ENCODE measurements around the gene GNG7. TPM values are rescaled to one million over a fixed set of nuclear protein-coding genes. Genes with fewer than 3 reads are reported as not detected.
A peak's percentile ranks its signal among the peaks of the same experiment; 100 is the strongest.

Gene GNG7
- total and polyA plus RNA-seq, 7 donors: 1.2 to 8.0 (median 2.6) TPM

GRCh38 chr19:2640563-2641331 is 61.7 kb downstream of the GNG7 start:
- H3K27me3 ChIP-seq: no peaks in the 10 kb centered on the region

GRCh38 chr19:2639999-2640398 is 62.5 kb downstream of the GNG7 start:
- 74 to 77% methylated on average over 2 of the region's 2 CpGs for WGBS, 2 donors
- Histone ChIP-seq H3K27ac (no peak overlapping the region), H3K27me3 (no peaks in the 10 kb centered on the region), H3K36me3 (no peaks in the 10 kb centered on the region), H3K4me3 (no peak overlapping the region), H3K9me3 (no peaks in the 10 kb centered on the region), H3K4me1 (peaks cover 0 to 12% (median 10%) of the 10 kb centered on the region in 4 donors)
- intact Hi-C loops (cut with DNase I): no loop called here
- TF ChIP-seq POLR2AphosphoS5 (IDR thresholded peaks at IDR 0.05): no peak
- TF ChIP-seq CTCF (IDR thresholded peaks at IDR 0.05): no peak
- no peak for TF ChIP-seq EP300 (IDR thresholded peaks at IDR 0.05)
- TF ChIP-seq POLR2A (IDR thresholded peaks at IDR 0.05): no peak
- no peak for DNase-seq

More at GRCh38 chr19:2640563-2641331, 61.7 kb downstream of the GNG7 start:
- no peak overlapping the region for H3K4me3 ChIP-seq
- WGBS, 2 donors: 78 to 87% methylated on average over 17 of the region's 17 CpGs
- H3K9me3 ChIP-seq: no peaks in the 10 kb centered on the region
- intact Hi-C loops (cut with DNase I): no loop called here
- no peaks in the 10 kb centered on the region for H3K36me3 ChIP-seq
- no peak for DNase-seq
- H3K27ac ChIP-seq: no peak overlapping the region
- peaks cover 0 to 12% (median 10%) of the 10 kb centered on the region in 4 donors for H3K4me1 ChIP-seq
- no peak for TF ChIP-seq CTCF (IDR thresholded peaks at IDR 0.05)
- TF ChIP-seq EP300 (IDR thresholded peaks at IDR 0.05): no peak
- no peak for TF ChIP-seq POLR2AphosphoS5 (IDR thresholded peaks at IDR 0.05)
- no peak for TF ChIP-seq POLR2A (IDR thresholded peaks at IDR 0.05)

GRCh38 chr19:2638417-2638940 is 64.0 kb downstream of the GNG7 start:
- Histone ChIP-seq H3K36me3 (no peaks in the 10 kb centered on the region), H3K4me3 (no peak overlapping the region), H3K27me3 (no peaks in the 10 kb centered on the region), H3K9me3 (no peaks in the 10 kb centered on the region), H3K4me1 (peaks cover 0 to 12% (median 10%) of the 10 kb centered on the region in 4 donors), H3K27ac (no peak overlapping the region)
- 21 to 48% methylated on average over 3 of the region's 3 CpGs for WGBS, 2 donors
- intact Hi-C loops (cut with DNase I): no loop called here
- TF ChIP-seq POLR2A (IDR thresholded peaks at IDR 0.05) (no peak), EP300 (IDR thresholded peaks at IDR 0.05) (no peak), POLR2AphosphoS5 (IDR thresholded peaks at IDR 0.05) (no peak), CTCF (IDR thresholded peaks at IDR 0.05) (no peak)
- no peak for DNase-seq

GRCh38 chr19:2636897-2637683 is 65.4 kb downstream of the GNG7 start:
- Histone ChIP-seq H3K9me3 (no peaks in the 10 kb centered on the region), H3K4me3 (no peak overlapping the region), H3K36me3 (no peaks in the 10 kb centered on the region), H3K27me3 (no peaks in the 10 kb centered on the region), H3K27ac (no peak overlapping the region), H3K4me1 (peaks cover 0 to 12% (median 10%) of the 10 kb centered on the region in 4 donors)
- WGBS, 2 donors: 15 to 22% methylated on average over 37 of the region's 37 CpGs
- TF ChIP-seq POLR2AphosphoS5 (IDR thresholded peaks at IDR 0.05) (no peak), CTCF (IDR thresholded peaks at IDR 0.05) (peak; percentile 77 to 86 (median 82)), POLR2A (IDR thresholded peaks at IDR 0.05) (no peak), EP300 (IDR thresholded peaks at IDR 0.05) (no peak)
- intact Hi-C loops (cut with DNase I): no loop called here
- peak; percentile 75 for DNase-seq
